H1 (cell line): ENCODE results near the gene SOCS3. TPM values are rescaled to one million over a fixed set of nuclear protein-coding genes. Genes with fewer than 3 reads are reported as not detected.

ENCODE experiments used
- MAX ChIP-seq: IDR thresholded peaks from 2 replicates; pipeline ENCODE4 v1.6.1; 2012; ENCODE audit warnings: inconsistent platforms
- RAD21 ChIP-seq, 2 experiments: IDR thresholded peaks in 1 of 2; conservative IDR thresholded peaks in 1 of 2; 2 replicates each; pipeline ENCODE4 v1.6.1; 2011; ENCODE audit warnings: low read depth in 2 of 2, low read length in 2 of 2, improper control_type of control experiment in 1 of 2, inconsistent platforms in 1 of 2, mild to moderate bottlenecking in 1 of 2, moderate library complexity in 1 of 2
- polyA plus RNA-seq, 7 experiments: library from polyadenylated mRNA; depleted of rRNA in 3 of 7; stranded (reverse) in 5 of 7; unstranded in 2 of 7; fragments of >200 nt in 5 of 7; fragments of 200-250 nt in 2 of 7; gene quantifications; 1 replicate in 5 of 7; 2 replicates in 1 of 7; 4 replicates in 1 of 7; pipeline versions ENCODE4 v1.2.1 to v1.2.3, GENCODE V29; 2011 to 2013; ENCODE audit warnings: missing spikeins in 2 of 7, mixed read lengths in 2 of 7
- total RNA-seq: library from RNA; stranded (reverse); fragmentation: NEBNext Ultra II Directional; extraction: Animal tissue kit (Norgen Biotek cat#: 25700); gene quantifications from 2 replicates; pipeline ENCODE4 v1.2.1, GENCODE V29; 2021

SOCS3 gene
- total and polyA plus RNA-seq, 2 of the 8 experiments (the other 6 are each of a cell fraction or from before 2014, with no cell fraction given), result 10.1 to 47.9 TPM

GRCh38 chr17:78359997-78360370, at the start of gene SOCS3 (continued):
- no peak; the same call in 1 of the 2 replicates for TF ChIP-seq MAX
- TF ChIP-seq RAD21 (IDR thresholded peaks at IDR 0.05 in 1 of 2, conservative IDR thresholded peaks at IDR 0.05 in 1 of 2; ENCODE audit: low read depth in 2 of 2, low read length in 2 of 2), result peak in 1 of 2 experiments; percentile 1; a peak in 1 of 4 replicates
